ENCODE results near the gene ADAMTS4.

- TF ChIP-seq CTCF (IDR thresholded peaks at IDR 0.05) (no peak), POLR2A (IDR thresholded peaks at IDR 0.05) (peak in 1 of 2 donors; percentile 78)
Observed at GRCh38 chr1:161198897-161199431, at the start of gene ADAMTS4.

All from suprapubic skin (tissue), 3 donors.